KMS-11 (cell line): ENCODE data around the gene AGPS.
"Not testable (repeated sequence)": the region's sequence is repeated elsewhere in the genome, so short reads cannot be mapped to it uniquely, and the experiment has no call there.

Experiments used
- H2AFZ ChIP-seq: fragments of 200-600 bp; sonication (generic); 2 replicates; pipeline ENCODE4 v1.6.1; 2016; ENCODE audit warnings: antibody characterized with exemption, mixed run types, low read depth
- H3K27ac ChIP-seq: fragments of 200-600 bp; sonication (generic); 2 replicates; pipeline ENCODE4 v1.6.1; 2016; ENCODE audit warnings: mild to moderate bottlenecking, mixed run types
- H3K27me3 ChIP-seq: fragments of 200-600 bp; sonication (generic); 2 replicates; pipeline ENCODE4 v1.6.1; 2017; ENCODE audit warnings: mild to moderate bottlenecking, low read depth, mixed run types, moderate library complexity; ENCODE audit not compliant: insufficient read depth
- H3K36me3 ChIP-seq: fragments of 200-600 bp; sonication (generic); 2 replicates; pipeline ENCODE4 v1.6.1; 2017; ENCODE audit warnings: mild to moderate bottlenecking, mixed run types; ENCODE audit not compliant: insufficient read depth
- H3K4me1 ChIP-seq: fragments of 200-600 bp; sonication (generic); 2 replicates; pipeline ENCODE4 v1.6.1; 2016; ENCODE audit warnings: mild to moderate bottlenecking, low read depth, mixed run types; ENCODE audit not compliant: poor library complexity, severe bottlenecking
- H3K4me2 ChIP-seq: fragments of 200-600 bp; sonication (generic); 2 replicates; pipeline ENCODE4 v1.7.0; 2016; ENCODE audit warnings: mild to moderate bottlenecking, mixed run types
- H3K4me3 ChIP-seq: fragments of 200-600 bp; sonication (generic); IDR thresholded peaks from 2 replicates; pipeline ENCODE4 v1.6.1; 2017; ENCODE audit warnings: low read depth, low read length, mixed read lengths; ENCODE audit not compliant: insufficient read depth
- H3K79me2 ChIP-seq: fragments of 200-600 bp; sonication (generic); 2 replicates; pipeline ENCODE4 v1.6.1; 2016; ENCODE audit warnings: low read depth, mixed run types; ENCODE audit not compliant: insufficient read depth
- H3K9ac ChIP-seq: fragments of 200-600 bp; sonication (generic); 2 replicates; pipeline ENCODE4 v1.6.1; 2016; ENCODE audit warnings: mild to moderate bottlenecking, mixed run types
- H4K20me1 ChIP-seq: fragments of 200-600 bp; sonication (generic); 2 replicates; pipeline ENCODE4 v1.6.1; 2016; ENCODE audit warnings: mild to moderate bottlenecking, mixed run types; ENCODE audit not compliant: insufficient read depth
- TF ChIP-seq, protein P1 (sequence below): fragments of 200-600 bp; sonication (generic); conservative IDR thresholded peaks from 2 replicates; pipeline ENCODE4 v1.6.1; 2017; ENCODE audit warnings: low read depth, mild to moderate bottlenecking, antibody characterized with exemption, low read length, moderate library complexity, mixed read lengths

The AGPS gene

DNA sequence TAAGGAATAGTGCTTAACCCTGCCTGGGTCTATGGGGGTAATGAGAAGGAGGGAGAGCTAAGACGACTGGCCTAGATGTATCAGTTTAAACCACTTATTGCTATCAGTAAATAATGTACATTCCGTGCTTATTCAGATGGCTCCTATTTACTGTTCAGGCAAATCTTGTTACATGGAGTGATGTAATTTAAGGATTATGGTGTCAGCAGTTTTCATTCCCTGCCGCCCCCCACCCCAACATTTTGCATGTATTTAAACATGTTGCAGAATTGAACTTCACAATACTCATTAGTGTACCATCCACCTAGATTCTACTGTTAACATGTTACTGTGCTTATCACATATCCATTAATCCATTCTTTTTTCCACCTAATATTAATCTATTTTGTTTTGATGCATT lies 11.7 kb downstream of the AGPS start:
- TF ChIP-seq, protein P1, sequence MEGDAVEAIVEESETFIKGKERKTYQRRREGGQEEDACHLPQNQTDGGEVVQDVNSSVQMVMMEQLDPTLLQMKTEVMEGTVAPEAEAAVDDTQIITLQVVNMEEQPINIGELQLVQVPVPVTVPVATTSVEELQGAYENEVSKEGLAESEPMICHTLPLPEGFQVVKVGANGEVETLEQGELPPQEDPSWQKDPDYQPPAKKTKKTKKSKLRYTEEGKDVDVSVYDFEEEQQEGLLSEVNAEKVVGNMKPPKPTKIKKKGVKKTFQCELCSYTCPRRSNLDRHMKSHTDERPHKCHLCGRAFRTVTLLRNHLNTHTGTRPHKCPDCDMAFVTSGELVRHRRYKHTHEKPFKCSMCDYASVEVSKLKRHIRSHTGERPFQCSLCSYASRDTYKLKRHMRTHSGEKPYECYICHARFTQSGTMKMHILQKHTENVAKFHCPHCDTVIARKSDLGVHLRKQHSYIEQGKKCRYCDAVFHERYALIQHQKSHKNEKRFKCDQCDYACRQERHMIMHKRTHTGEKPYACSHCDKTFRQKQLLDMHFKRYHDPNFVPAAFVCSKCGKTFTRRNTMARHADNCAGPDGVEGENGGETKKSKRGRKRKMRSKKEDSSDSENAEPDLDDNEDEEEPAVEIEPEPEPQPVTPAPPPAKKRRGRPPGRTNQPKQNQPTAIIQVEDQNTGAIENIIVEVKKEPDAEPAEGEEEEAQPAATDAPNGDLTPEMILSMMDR: no peak
- no peaks in the 10 kb centered on the region for H3K27me3 ChIP-seq
- peaks cover 21% of the 10 kb centered on the region for H3K4me1 ChIP-seq
- H2AFZ ChIP-seq: no peak overlapping the region
- H3K4me2 ChIP-seq: no peak overlapping the region
- no peak overlapping the region for H3K27ac ChIP-seq
- H3K79me2 ChIP-seq: peaks cover 94% of the 10 kb centered on the region
- no peak overlapping the region for H3K9ac ChIP-seq
- H3K4me3 ChIP-seq: no peak overlapping the region
- no peaks in the 10 kb centered on the region for H3K36me3 ChIP-seq
- H4K20me1 ChIP-seq: peaks cover 9% of the 10 kb centered on the region; the same call in 1 of the 2 replicates

DNA sequence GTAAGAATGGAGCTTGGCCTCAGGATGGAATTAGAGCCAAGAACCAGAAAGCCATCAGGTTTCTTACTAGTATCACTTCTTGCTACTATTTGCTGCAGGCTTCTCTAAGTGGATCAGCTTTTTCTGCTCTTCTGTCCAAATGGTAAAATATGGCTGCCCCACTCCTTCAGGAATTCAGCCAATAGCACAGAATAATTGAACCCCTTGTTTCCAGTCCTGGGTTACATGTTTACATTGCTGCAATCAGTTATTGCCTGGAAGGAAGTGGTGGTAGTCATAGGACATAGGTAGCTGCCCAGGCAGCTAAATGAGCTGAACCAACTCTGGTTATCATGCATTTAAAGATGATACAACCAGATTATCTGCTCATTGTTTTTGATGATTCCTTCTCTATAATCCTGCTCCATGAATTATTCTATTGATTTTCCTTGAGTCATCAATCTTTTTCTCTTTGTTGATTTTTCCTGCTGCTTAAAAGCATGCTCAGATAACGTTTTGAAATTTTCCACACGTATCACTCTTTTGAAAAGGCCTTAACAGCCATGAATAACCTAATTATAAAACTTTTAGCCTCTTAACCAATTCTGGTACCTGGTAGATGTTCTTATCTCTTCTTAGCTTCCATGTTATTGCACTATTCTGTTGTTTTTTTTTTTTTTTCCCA lies 12.6 kb downstream of the AGPS start:
- Histone ChIP-seq H3K27ac (no peak overlapping the region), H3K79me2 (peaks cover 93% of the 10 kb centered on the region; the same call in 1 of the 2 replicates), H2AFZ (no peak overlapping the region), H3K27me3 (no peaks in the 10 kb centered on the region), H3K4me3 (no peak overlapping the region), H3K4me2 (no peak overlapping the region), H3K4me1 (peaks cover 12% of the 10 kb centered on the region), H3K9ac (no peak overlapping the region), H4K20me1 (peaks cover 5% of the 10 kb centered on the region; the same call in 1 of the 2 replicates), H3K36me3 (no peaks in the 10 kb centered on the region)
- TF ChIP-seq, protein P1: no peak

GRCh38 chr2:177406182-177406581 lies 13.6 kb downstream of the AGPS start:
- 0 out of 2 replicates have a peak, but pooled peaks cover 5% of the 10 kb centered on the region for H4K20me1 ChIP-seq
- H3K4me3 ChIP-seq: no peak overlapping the region
- H3K27ac ChIP-seq: no peak overlapping the region
- no peak overlapping the region for H3K4me2 ChIP-seq
- H3K36me3 ChIP-seq: no peaks in the 10 kb centered on the region
- H3K79me2 ChIP-seq: peaks cover 88% of the 10 kb centered on the region; the same call in 1 of the 2 replicates
- H3K27me3 ChIP-seq: no peaks in the 10 kb centered on the region
- H3K4me1 ChIP-seq: peaks cover 2% of the 10 kb centered on the region
- H3K9ac ChIP-seq: no peak overlapping the region
- H2AFZ ChIP-seq: no peak overlapping the region
- TF ChIP-seq, protein P1: no peak

DNA sequence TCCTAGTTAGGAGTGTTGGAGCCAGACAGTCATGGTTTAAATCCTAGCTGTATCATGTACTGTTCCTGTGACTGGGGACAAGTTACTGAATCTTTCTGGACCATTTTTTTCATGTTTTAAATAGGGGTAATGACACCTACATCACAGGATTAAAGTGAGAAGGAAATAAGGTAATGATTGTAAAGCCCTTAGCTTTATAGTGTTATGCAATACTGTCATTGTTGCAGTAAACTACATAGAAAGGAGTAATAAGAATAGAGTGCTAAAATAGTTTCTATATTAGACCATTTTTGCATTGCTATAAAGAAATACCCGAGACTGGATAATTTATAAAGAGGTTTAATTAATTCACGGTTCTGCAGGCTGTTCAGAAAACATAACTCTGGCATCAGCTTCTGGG lies 14.5 kb downstream of the AGPS start:
- peaks cover 80% of the 10 kb centered on the region; the same call in 1 of the 2 replicates for H3K79me2 ChIP-seq
- H3K36me3 ChIP-seq: no peaks in the 10 kb centered on the region
- H3K4me2 ChIP-seq: no peak overlapping the region
- H3K27me3 ChIP-seq: no peaks in the 10 kb centered on the region
- H2AFZ ChIP-seq: no peak overlapping the region
- no peak overlapping the region for H3K4me3 ChIP-seq
- no peaks in the 10 kb centered on the region for H3K4me1 ChIP-seq
- H3K9ac ChIP-seq: no peak overlapping the region
- TF ChIP-seq, protein P1: no peak
- no peak overlapping the region for H3K27ac ChIP-seq
- H4K20me1 ChIP-seq: 0 out of 2 replicates have a peak, but pooled peaks cover 5% of the 10 kb centered on the region

DNA sequence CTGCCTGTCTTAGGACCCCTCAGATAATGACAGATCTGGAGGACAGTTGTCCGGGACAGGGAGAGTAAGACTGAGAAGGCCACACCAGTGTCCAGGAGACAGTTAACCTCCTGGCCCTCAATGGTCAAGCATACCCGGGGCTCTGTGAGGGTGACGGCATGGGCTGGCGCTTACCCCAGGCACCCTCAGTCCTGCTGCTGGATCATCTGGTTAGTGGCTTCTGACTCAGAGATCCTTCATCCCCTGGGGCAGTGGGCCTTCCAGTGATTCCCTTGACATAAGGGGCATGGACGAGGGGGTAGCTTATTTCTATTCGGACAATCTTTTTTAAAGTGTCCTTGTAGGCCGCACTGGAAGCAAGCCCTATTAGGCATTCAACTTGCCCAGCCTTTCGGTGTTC lies 18.1 kb downstream of the AGPS start:
- H3K27me3 ChIP-seq, H3K4me2 ChIP-seq, H4K20me1 ChIP-seq, H3K9ac ChIP-seq, H3K36me3 ChIP-seq, H3K4me3 ChIP-seq, H3K27ac ChIP-seq, H2AFZ ChIP-seq, H3K4me1 ChIP-seq: not testable (repeated sequence)
- H3K79me2 ChIP-seq: peaks cover 62% of the 10 kb centered on the region; the same call in 1 of the 2 replicates
